GM23248 (cell line): ENCODE results near the gene ANKRD49.

ENCODE experiments used
- EZH2 ChIP-seq: fragments of 200-600 bp; sonication (generic); IDR thresholded peaks from 2 replicates; pipeline ENCODE4 v1.6.1; 2018; ENCODE audit warnings: antibody characterized with exemption, mild to moderate bottlenecking; ENCODE audit not compliant: insufficient read depth, poor library complexity, severe bottlenecking
- EZH2phosphoT487 ChIP-seq: fragments of 200-600 bp; sonication (generic); IDR thresholded peaks from 2 replicates; pipeline ENCODE4 v1.6.1; 2018; ENCODE audit warnings: antibody characterized with exemption, moderate library complexity, mild to moderate bottlenecking, low read depth; ENCODE audit not compliant: insufficient read depth

- TF ChIP-seq EZH2phosphoT487 (no peak), EZH2 (no peak)
Measured at GRCh38 chr11:94546886-94547285, 53.1 kb downstream of the ANKRD49 start.
